Vagina (tissue), 2 donors: ENCODE results near the gene ERCC5. TPM values are rescaled to one million over a fixed set of nuclear protein-coding genes. Genes with fewer than 3 reads are reported as not detected.

Experiments
- DNase-seq, 2 donors: peaks; one replicate each; pipeline ENCODE4 v3.0.0-alpha.2; 2017; ENCODE audit errors: extremely low spot score in 2 of 2
- H3K27ac ChIP-seq: fragments of 200-600 bp; sonication (generic); one replicate; pipeline ENCODE4 v1.5.1; 2019
- H3K27me3 ChIP-seq: fragments of 200-600 bp; sonication (generic); one replicate; pipeline ENCODE4 v1.5.1; 2019
- H3K36me3 ChIP-seq, 2 donors: fragments of 200-600 bp; sonication (generic); one replicate each; pipeline ENCODE4 v1.5.1; 2017 to 2019
- H3K4me1 ChIP-seq: fragments of 200-600 bp; sonication (generic); one replicate; pipeline ENCODE4 v1.5.1; 2019
- H3K4me3 ChIP-seq, 2 donors: fragments of 200-600 bp; sonication (generic); 1 replicate in 1 of 2; 2 replicates in 1 of 2; pipeline ENCODE4 v1.5.1; 2016 to 2019
- H3K9me3 ChIP-seq: fragments of 200-600 bp; sonication (generic); one replicate; pipeline ENCODE4 v1.5.1; 2019
- CTCF ChIP-seq, 3 experiments: fragments of 450-650 bp in 2 of 3; fragments of 200-600 bp in 1 of 3; sonication (generic) in 1 of 3; IDR thresholded peaks; one replicate each; pipeline ENCODE4 v1.5.1; 2017 to 2019; ENCODE audit warnings: antibody characterized with exemption in 3 of 3, mild to moderate bottlenecking in 2 of 3, moderate library complexity in 2 of 3
- POLR2A ChIP-seq, 2 donors: fragments of 450-650 bp; IDR thresholded peaks; one replicate each; pipeline ENCODE4 v1.6.1; 2017; ENCODE audit warnings: antibody characterized with exemption in 2 of 2, mild to moderate bottlenecking in 2 of 2, moderate library complexity in 2 of 2
- POLR2AphosphoS5 ChIP-seq, 2 donors: sonication (generic); formaldehyde crosslinking; IDR thresholded peaks; one replicate each; pipeline ENCODE4 v1.9.0; 2017; ENCODE audit warnings: antibody characterized with exemption in 2 of 2, mild to moderate bottlenecking in 2 of 2, low read depth in 1 of 2; ENCODE audit not compliant: insufficient read depth in 1 of 2
- intact Hi-C: fragments of 100-400 bp; cut with DNase I; formaldehyde crosslinking; loops from one replicate; pipeline ENCODE4 v1.15.1; 2023
- total RNA-seq: library from RNA; depleted of rRNA; stranded (reverse); fragments of >200 nt; gene quantifications from one replicate; pipeline ENCODE4 v1.2.3, GENCODE V29; 2016

The ERCC5 gene
- total RNA-seq, 1 donor from 2014 or later = 41.3 TPM

DNA sequence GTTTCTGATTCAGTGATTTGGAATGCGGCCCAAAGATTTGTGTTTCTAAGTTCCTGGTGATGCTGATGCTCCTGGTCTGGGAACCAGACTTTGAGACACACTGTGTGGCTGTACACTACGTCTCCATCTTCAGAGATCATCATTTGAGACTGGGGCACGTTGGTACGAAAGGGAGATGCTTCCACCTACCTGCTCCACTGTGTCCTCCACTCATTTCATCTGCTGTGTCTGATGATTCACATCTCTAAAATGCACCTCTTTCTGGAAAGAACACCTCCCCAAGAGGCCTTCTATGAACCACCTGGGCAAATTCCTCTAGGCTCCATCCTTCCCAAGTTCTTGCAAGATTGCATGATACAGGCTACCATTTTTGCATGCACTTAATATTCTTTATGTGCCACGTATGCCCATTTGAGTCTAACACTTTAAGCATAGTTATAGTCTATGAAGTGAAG is 58.6 kb downstream of the ERCC5 start:
- no peaks in the 10 kb centered on the region for H3K27me3 ChIP-seq
- no peaks in the 10 kb centered on the region for H3K36me3 ChIP-seq
- intact Hi-C loops = no loop called here
- H3K27ac ChIP-seq = no peak overlapping the region
- DNase-seq = no peak
- H3K4me3 ChIP-seq = no peak overlapping the region
- H3K4me1 ChIP-seq = no peaks in the 10 kb centered on the region
- no peaks in the 10 kb centered on the region for H3K9me3 ChIP-seq
- no peak for TF ChIP-seq POLR2A (IDR thresholded peaks at IDR 0.05)
- TF ChIP-seq CTCF (IDR thresholded peaks at IDR 0.05) = no peak
- TF ChIP-seq POLR2AphosphoS5 (IDR thresholded peaks at IDR 0.05; ENCODE audit: insufficient read depth in 1 of 2, low read depth in 1 of 2) = no peak

DNA sequence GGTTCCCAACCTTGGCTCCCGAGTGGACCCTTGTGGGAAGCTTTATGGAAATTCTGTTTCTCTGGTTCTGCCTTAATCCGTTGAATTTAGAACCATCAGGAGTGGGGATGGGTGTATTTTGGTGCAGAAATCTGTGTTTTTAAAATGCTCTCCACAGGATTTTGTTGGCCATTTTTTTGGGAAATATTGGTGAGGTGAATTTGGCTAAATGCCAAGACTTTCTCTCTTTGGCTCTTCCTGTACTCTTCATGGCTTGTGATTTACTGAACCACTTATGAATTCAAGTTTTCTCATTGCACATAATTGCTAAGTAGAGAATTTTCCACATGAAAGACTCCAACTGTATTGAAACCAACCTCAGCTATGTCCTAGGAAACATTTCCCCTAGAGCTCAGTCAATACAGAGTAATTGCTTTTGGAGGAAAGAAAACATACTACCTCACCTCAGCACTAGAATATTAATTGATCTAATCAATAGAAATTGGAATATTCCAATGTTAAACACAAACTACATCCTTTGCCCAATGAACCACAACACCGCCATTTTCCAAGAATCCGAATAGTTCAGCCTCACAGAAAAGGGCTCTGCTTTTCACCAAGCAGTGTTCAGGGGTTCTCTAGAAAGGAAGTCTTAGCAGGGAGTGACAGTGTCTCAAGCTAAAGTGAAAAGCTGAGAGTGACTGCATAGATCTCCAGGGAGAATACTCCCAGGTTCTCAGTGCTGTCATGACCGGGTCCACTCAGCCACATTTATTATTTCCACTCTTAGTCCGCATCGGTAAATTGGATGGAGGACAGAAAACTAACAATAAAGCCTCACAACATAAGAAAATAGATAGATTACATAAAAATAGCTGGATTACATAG is 60.3 kb downstream of the ERCC5 start:
- H3K4me1 ChIP-seq = no peaks in the 10 kb centered on the region
- no peaks in the 10 kb centered on the region for H3K27me3 ChIP-seq
- intact Hi-C loops = no loop called here
- no peak for DNase-seq
- no peak overlapping the region for H3K4me3 ChIP-seq
- H3K9me3 ChIP-seq = no peaks in the 10 kb centered on the region
- no peaks in the 10 kb centered on the region for H3K36me3 ChIP-seq
- no peak for TF ChIP-seq POLR2A (IDR thresholded peaks at IDR 0.05)
- TF ChIP-seq POLR2AphosphoS5 (IDR thresholded peaks at IDR 0.05; ENCODE audit: insufficient read depth in 1 of 2, low read depth in 1 of 2) = no peak
- TF ChIP-seq CTCF (IDR thresholded peaks at IDR 0.05) = no peak
- no peak overlapping the region for H3K27ac ChIP-seq

GRCh38 chr13:102907016-102907756 is 61.4 kb downstream of the ERCC5 start:
- Histone ChIP-seq H3K4me3 (no peak overlapping the region), H3K9me3 (no peaks in the 10 kb centered on the region), H3K4me1 (no peaks in the 10 kb centered on the region), H3K27me3 (no peaks in the 10 kb centered on the region), H3K27ac (no peak overlapping the region), H3K36me3 (no peaks in the 10 kb centered on the region)
- DNase-seq = no peak
- intact Hi-C loops = no loop called here
- no peak for TF ChIP-seq POLR2AphosphoS5 (IDR thresholded peaks at IDR 0.05; ENCODE audit: insufficient read depth in 1 of 2, low read depth in 1 of 2)
- no peak for TF ChIP-seq CTCF (IDR thresholded peaks at IDR 0.05)
- no peak for TF ChIP-seq POLR2A (IDR thresholded peaks at IDR 0.05)

DNA sequence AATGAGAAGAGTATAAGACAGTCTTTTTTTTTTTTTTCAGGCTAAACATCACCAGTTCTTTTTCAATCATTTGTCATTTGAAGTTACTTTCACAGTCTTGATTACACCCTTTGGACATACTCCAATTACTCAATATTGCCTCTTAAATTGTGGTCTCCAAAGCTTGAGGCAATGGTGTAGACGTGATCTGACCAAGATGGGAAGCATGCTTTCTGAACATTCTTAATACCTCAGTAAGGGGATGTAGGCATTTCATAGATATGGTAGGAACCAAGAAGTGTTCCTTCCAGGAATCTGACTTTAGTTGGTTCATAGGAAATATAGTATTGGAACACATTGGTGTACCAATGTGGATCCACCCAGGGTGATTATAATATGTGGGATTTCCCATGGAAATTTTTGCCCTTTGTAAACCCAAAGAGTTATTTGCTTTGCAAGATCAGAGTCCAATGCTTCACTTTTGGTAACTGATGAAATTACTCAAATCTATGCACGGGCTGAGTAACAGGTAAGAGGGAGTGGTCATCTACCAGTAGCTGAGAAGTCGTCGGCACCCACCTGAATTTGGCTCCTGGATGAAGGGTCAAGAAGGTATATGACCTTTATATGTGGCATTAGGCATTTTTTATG is 62.2 kb downstream of the ERCC5 start:
- no peak overlapping the region for H3K4me3 ChIP-seq
- no peak overlapping the region for H3K27ac ChIP-seq
- H3K36me3 ChIP-seq = no peaks in the 10 kb centered on the region
- no peaks in the 10 kb centered on the region for H3K4me1 ChIP-seq
- intact Hi-C loops = no loop called here
- no peak for TF ChIP-seq POLR2AphosphoS5 (IDR thresholded peaks at IDR 0.05; ENCODE audit: insufficient read depth in 1 of 2, low read depth in 1 of 2)
- TF ChIP-seq CTCF (IDR thresholded peaks at IDR 0.05) = no peak
- TF ChIP-seq POLR2A (IDR thresholded peaks at IDR 0.05) = no peak
- H3K27me3 ChIP-seq = no peaks in the 10 kb centered on the region
- H3K9me3 ChIP-seq = no peaks in the 10 kb centered on the region
- DNase-seq = no peak
